HAP-1 (cell line): ENCODE data around the gene TBC1D24.
"Not testable (repeated sequence)": the region's sequence is repeated elsewhere in the genome, so short reads cannot be mapped to it uniquely, and the experiment has no call there.

Experiments
- DNase-seq, 2 experiments: peaks; one replicate each; pipeline ENCODE4 v3.0.0-alpha.2; 2016 to 2020; ENCODE audit warnings: low spot score in 2 of 2
- H3K27me3 ChIP-seq: fragments of 250-450 bp; sonication (Bioruptor Pico); 2 replicates; pipeline ENCODE4 v1.5.1; 2020; ENCODE audit warnings: low read depth, mild to moderate bottlenecking, moderate library complexity
- H3K36me3 ChIP-seq: fragments of 250-450 bp; sonication (Bioruptor Pico); replicated peaks from 2 replicates; pipeline ENCODE4 v1.5.1; 2020; ENCODE audit warnings: mild to moderate bottlenecking
- H3K4me1 ChIP-seq: fragments of 250-450 bp; sonication (Bioruptor Pico); 2 replicates; pipeline ENCODE4 v1.5.1; 2020; ENCODE audit warnings: mild to moderate bottlenecking
- H3K4me3 ChIP-seq: fragments of 250-450 bp; sonication (Bioruptor Pico); 2 replicates; pipeline ENCODE4 v1.5.1; 2020; ENCODE audit warnings: mild to moderate bottlenecking, moderate library complexity
- H3K9me3 ChIP-seq: fragments of 250-450 bp; sonication (Bioruptor Pico); 2 replicates; pipeline ENCODE4 v1.5.1; 2020; ENCODE audit warnings: mild to moderate bottlenecking, moderate library complexity
- in situ Hi-C: fragments of 300-500 bp; cut with MboI; formaldehyde crosslinking; loops from 3 replicates; pipeline ENCODE4 v1.14.3; 2020; ENCODE audit warnings: low sequenced_read_pairs, inconsistent platforms, mixed read lengths

TBC1D24 gene

DNA sequence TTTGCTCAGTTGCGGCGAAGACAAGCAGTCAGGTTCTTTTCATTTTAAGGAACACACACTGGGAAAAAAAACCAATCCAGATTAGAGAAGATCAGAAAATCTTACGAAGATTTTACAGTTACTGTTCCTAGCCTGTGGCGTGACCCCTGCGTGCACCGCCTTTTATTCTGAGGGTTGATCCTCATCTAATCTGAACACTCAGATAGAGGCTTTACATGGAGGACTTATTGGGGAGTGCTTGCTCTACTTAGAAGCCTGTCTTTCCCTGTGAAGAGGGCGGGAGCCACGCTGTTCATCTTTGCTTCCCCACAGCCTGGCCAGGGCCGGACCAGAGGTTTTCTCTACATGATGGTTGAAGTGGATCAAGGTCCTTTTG lies 1.4 kb downstream of the TBC1D24 start:
- no peak for DNase-seq
- in situ Hi-C loops = no loop called here
- H3K9me3 ChIP-seq = no peaks in the 10 kb centered on the region
- H3K36me3 ChIP-seq = 0 out of 2 replicates have a peak, but pooled peaks cover 3% of the 10 kb centered on the region
- H3K27me3 ChIP-seq = no peaks in the 10 kb centered on the region
- peaks cover 10% of the 10 kb centered on the region for H3K4me1 ChIP-seq
- H3K4me3 ChIP-seq = peak overlapping the region; percentile 41

DNA sequence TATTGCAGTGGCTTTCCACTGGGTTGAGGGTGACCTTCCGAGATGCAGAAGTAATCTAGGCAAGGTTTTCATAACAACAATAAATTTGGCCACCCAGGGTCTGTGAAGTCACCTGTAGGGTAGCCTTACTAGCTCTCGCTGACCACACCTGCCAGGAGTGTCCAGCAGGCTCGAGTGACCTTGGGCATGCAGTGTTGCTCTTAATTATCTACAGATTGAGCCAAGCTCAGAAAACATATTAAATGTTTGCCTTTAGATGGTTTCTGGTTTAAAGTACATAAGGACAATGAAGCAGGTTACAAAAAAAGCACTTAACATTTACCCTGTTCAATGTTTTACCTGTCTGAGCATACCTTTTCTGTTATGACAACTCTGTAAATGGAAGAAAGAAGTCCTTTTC lies 1.8 kb downstream of the TBC1D24 start:
- Histone ChIP-seq H3K4me3 (no peak overlapping the region), H3K9me3 (no peaks in the 10 kb centered on the region), H3K36me3 (0 out of 2 replicates have a peak, but pooled peaks cover 3% of the 10 kb centered on the region), H3K27me3 (no peaks in the 10 kb centered on the region), H3K4me1 (peaks cover 10% of the 10 kb centered on the region)
- DNase-seq = no peak
- in situ Hi-C loops = no loop called here

DNA sequence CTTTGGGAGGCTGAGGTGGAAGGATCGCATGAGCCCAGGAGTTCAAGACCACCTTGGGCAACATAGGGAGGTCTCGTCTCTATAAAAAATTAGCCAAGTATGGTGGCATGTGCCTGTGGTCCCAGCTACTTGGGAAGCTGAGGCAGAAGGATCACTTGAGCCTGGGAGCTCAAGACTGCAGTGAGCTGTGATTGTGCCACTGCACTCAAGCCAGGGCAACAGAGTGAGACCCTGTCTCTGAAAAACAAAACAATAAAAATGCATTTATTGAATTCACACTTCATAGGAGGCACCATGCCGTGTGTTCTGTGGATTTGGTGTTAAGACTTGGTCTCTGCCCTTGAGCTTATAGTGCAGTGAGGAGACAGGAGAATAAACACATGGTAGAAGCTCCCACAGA lies 2.4 kb downstream of the TBC1D24 start:
- H3K9me3 ChIP-seq = no peaks in the 10 kb centered on the region
- in situ Hi-C loops = no loop called here
- no peaks in the 10 kb centered on the region for H3K27me3 ChIP-seq
- H3K4me1 ChIP-seq = peaks cover 10% of the 10 kb centered on the region
- no peak for DNase-seq
- H3K36me3 ChIP-seq = 0 out of 2 replicates have a peak, but pooled peaks cover 3% of the 10 kb centered on the region
- H3K4me3 ChIP-seq = no peak overlapping the region

DNA sequence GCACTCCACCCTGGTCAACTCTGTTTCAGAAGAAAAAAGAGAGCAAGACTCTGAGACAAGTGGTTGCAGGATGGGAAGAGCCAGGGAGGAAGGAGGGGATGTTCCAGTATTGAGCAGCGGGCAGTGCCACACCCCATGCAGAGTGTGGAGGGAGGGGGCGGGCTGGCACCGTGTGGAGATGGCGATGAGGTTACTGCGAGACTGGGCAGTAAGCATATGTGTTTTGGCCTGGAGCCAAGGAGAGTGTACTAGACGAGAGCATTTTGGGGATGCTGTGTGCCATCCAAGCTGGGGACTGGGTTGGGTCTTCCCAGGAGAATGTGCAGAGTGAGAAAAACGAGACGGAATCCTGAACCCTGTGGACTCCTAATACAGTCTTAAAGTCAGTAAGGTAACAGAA lies 3.4 kb downstream of the TBC1D24 start:
- in situ Hi-C loops = no loop called here
- 0 out of 2 replicates have a peak, but pooled peaks cover 3% of the 10 kb centered on the region for H3K36me3 ChIP-seq
- no peaks in the 10 kb centered on the region for H3K27me3 ChIP-seq
- H3K4me1 ChIP-seq = peaks cover 6% of the 10 kb centered on the region
- DNase-seq = no peak
- H3K9me3 ChIP-seq = no peaks in the 10 kb centered on the region
- no peak overlapping the region for H3K4me3 ChIP-seq

DNA sequence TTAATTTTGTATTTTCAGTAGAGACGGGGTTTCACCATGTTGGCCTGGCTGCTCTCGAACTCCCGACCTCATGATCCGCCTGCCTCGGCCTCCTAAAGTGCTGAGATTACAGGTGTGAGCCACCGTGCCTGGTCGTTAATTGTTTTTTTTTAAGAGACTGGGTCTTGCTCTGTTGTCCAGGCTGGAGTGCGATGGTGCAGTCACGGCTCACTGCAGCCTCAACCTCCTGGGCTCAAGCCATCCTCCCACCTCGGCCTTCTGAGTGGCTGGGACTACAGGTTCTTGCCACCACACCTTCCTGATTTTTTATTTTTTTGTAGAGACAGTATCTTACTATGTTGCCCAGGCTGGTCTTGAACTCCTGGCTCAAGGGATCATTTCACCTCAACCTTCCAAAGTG lies 5.1 kb downstream of the TBC1D24 start:
- H3K4me3 ChIP-seq, H3K9me3 ChIP-seq, in situ Hi-C loops, DNase-seq, H3K36me3 ChIP-seq, H3K27me3 ChIP-seq, H3K4me1 ChIP-seq: not testable (repeated sequence)

DNA sequence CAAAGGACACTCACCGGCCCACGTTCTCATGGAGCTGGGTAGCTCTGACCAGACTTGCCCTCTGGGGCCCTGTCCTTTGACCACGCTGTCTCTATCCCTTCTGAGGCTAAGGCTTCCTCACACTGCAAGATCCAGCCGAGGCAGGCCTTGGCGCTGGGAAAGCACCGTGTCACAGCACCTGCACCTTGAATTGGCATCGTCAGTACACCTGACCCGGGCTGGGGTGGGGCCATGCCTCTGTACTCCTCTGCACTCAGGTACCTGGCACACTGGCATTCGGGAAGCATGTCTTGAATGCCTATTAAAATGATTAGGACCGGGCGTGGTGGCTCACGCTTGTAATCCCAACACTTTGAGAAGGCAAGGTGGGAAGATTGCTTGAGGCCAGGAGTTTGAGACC lies 6.0 kb downstream of the TBC1D24 start:
- in situ Hi-C loops = no loop called here
- DNase-seq = no peak
- Histone ChIP-seq H3K4me1 (peaks cover 3% of the 10 kb centered on the region; the same call in 1 of the 2 replicates), H3K4me3 (no peak overlapping the region), H3K27me3 (no peaks in the 10 kb centered on the region), H3K9me3 (no peaks in the 10 kb centered on the region), H3K36me3 (no peaks in the 10 kb centered on the region)

DNA sequence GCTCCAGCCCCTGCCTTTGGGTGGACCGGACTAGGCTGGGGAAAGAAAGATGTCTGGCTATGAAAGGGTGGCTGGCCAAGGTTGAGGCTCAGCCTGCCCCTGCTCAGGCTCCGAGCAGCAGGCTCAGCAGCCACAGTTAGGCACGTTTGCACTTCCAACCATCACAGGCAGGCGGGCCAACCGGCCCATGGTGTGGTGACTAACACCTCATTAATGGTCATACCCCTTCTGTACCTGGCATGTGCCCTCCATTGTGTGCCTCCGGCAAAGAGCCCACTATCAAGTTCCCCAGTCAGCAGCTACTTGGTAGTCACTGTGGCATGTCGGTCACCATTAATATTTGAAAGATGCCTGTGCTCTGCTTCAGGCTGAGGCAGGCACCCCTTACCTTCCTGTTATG lies 6.7 kb downstream of the TBC1D24 start:
- no peak for DNase-seq
- no peaks in the 10 kb centered on the region for H3K36me3 ChIP-seq
- in situ Hi-C loops = no loop called here
- H3K27me3 ChIP-seq = no peaks in the 10 kb centered on the region
- no peaks in the 10 kb centered on the region for H3K4me1 ChIP-seq
- no peak overlapping the region for H3K4me3 ChIP-seq
- H3K9me3 ChIP-seq = no peaks in the 10 kb centered on the region

DNA sequence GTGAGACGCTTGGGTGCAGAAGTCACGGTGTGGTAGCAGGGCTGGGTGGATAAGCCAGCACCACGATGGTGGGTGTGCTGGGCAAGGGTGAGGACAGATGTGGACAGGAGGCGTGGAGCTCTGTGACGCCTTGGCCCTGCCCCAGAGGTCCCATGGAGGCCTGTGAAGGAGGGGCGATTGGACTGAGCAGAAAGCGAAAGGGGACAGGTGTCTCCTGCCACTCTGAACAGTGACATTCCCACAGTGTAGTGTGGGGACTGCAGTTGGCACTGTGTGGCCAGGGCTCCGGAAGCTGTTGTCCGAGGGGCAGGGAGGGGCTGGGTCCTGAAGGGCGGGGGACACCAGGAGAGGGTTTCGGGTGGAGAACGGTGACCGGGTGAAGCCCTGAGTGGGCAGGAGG lies 7.3 kb downstream of the TBC1D24 start:
- in situ Hi-C loops = no loop called here
- no peaks in the 10 kb centered on the region for H3K9me3 ChIP-seq
- H3K4me3 ChIP-seq = no peak overlapping the region
- H3K4me1 ChIP-seq = no peaks in the 10 kb centered on the region
- DNase-seq = no peak
- no peaks in the 10 kb centered on the region for H3K27me3 ChIP-seq
- H3K36me3 ChIP-seq = no peaks in the 10 kb centered on the region

DNA sequence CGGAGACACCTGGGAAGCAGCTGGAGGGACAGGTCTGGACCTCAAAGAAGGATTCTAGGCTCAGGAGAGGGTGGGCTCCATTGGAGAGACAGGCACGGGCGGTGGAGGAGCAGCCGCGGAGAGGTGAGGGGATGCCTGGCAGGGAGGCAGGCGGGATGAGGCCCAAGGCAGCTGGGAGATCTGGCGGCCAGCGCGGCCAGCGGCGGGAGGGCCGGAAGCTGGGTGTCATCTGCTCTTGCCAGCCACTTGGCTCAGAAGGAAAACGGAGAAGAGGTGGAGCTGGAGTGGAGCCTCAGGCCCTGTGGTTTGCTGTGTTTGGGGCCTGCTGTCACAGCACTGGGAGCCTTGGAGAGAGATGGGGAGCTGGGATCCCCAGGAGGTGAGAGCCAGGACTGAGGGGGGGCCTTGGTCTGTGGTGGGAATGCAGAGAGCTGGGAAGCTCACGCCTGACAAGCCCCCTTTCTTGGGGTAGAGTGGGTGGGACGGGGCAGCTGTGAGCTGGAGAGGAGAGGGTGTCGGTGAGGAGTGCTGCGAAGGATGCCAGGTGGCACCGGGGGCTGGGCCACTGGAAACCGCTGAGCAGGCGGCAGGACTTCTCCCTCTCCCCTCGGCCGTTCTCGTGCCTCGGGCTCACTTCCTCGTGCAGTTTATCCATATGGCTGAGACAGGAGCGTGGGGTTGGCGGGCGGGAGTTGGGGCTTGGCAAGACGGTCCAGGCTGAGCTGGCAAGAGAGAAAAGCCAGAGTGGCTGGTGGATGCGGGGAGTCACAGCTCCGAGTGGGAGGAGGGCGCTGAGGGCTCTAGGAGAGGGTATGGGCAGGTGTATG lies 8.0 kb downstream of the TBC1D24 start:
- H3K4me3 ChIP-seq = no peak overlapping the region

DNA sequence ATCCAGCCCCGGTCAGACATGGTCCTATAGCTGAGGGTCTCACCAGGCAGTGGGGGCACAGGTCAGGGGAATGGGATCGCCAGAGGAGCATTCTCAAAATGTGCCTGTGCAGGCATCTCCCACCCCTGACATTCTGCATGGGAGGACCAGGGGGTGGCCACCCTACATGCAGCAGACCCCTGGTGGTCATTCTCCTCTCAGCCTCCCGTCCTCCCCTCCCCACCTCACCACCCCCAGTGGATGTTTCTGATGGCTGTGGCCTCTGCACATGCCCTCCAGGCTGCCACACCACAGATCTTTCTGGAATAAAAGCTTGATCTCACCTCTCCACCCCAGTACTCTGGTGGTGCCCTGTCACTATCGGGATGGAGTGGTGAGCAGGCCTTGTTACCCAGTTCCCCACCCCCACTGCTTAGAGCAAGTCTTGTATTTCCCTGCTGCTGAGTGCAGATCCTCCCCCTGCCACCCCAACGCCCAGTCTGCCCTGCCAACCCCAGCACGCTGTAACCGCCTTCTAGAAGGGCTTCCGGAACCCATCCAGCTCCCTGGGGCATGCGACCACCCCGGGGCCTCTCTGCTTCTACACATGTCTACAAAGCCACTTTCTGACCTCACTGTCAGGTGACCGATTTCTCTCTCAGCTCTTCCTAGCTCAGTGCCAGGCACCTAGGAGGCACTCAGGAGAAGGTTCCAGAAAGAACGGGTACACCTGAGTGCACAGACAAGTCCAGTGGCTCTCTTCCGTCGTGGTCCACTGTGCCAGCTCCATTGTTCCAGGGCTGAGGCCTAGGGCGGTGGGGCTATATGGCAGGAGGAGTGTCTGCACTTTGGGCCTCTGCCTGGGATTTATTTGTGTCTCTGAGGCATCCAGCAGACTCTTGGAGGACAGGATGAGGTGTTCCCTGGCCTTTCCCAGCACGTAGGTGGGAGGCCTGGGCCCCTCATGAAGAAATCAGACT lies 9.3 kb downstream of the TBC1D24 start:
- Histone ChIP-seq H3K27me3 (no peaks in the 10 kb centered on the region), H3K4me3 (no peak overlapping the region), H3K4me1 (no peaks in the 10 kb centered on the region), H3K9me3 (no peaks in the 10 kb centered on the region), H3K36me3 (no peaks in the 10 kb centered on the region)
- in situ Hi-C loops = no loop called here
- no peak for DNase-seq

More for the DNA sequence above, 8.0 kb downstream of the TBC1D24 start:
- no peaks in the 10 kb centered on the region for H3K9me3 ChIP-seq
- H3K27me3 ChIP-seq = no peaks in the 10 kb centered on the region
- no peaks in the 10 kb centered on the region for H3K4me1 ChIP-seq
- no peaks in the 10 kb centered on the region for H3K36me3 ChIP-seq
- no peak for DNase-seq
- in situ Hi-C loops = no loop called here

DNA sequence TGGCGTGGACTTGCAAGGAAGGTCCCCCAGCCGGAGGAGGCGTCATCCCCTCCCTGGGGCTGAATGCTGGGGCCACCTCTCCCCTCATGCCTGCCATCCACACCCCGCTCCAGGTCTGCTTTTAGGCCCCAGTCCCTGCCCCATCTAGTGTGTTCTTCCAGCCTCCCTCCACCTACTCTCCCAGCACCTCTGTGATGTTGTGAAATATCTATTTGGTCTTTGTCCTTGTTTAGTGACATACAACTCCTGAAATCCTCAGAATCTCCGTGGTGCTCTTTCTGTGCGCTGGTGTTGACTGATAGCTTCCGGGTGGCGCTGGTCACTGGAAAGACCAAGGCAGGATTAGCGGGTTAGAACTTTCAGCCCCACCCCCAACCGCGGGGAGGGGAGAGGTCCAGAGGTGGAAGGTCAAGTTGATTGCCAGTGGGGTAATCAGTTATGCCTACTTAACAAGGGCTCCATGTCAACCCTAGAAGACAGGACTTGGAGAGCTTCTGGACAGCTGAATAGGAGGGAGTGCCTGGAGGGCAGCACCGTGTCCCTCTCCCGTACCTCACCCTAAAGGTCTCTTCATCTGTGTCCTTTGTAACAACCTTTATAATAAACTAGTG lies 10.1 kb downstream of the TBC1D24 start:
- H3K4me3 ChIP-seq = no peak overlapping the region
- H3K9me3 ChIP-seq = no peaks in the 10 kb centered on the region
- in situ Hi-C loops = no loop called here
- H3K4me1 ChIP-seq = no peaks in the 10 kb centered on the region
- no peaks in the 10 kb centered on the region for H3K36me3 ChIP-seq
- H3K27me3 ChIP-seq = no peaks in the 10 kb centered on the region
- DNase-seq = no peak

DNA sequence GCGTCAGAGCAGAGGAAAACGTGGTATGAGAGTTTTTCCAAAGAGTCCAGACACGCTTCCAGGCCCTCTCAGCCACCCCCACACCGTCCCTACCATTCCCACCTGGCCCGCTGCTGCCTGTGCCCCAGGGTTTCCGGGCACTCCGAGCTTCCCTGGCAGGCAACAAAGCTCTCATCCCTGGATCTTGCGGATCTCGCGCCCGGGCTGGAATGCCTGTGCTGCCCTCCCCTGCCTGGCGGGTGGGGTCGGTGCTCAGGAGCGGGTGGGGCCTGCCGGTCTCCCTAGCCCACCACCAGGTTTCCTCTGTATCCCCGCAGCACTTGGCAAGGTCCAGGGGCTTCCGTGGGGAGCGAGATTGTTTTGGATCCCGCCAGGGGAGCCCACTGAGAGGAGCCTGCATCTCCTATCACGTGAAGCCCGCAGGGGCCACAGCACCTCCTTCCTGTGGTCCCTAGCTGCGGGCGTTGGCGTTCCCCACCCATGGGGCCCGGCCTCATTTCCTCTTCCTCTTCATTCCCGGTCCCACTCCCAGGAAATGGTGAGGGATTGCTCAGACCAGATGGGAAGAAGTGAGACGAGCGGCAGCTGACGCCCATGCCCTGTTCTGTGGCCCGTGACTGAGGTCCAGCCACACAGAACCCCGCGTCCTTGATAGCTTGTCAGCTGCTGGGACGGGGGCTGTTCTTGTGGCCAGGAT lies 11.0 kb downstream of the TBC1D24 start:
- Histone ChIP-seq H3K9me3 (no peaks in the 10 kb centered on the region), H3K4me1 (no peaks in the 10 kb centered on the region), H3K4me3 (no peak overlapping the region), H3K36me3 (no peaks in the 10 kb centered on the region), H3K27me3 (no peaks in the 10 kb centered on the region)
- in situ Hi-C loops = no loop called here
- no peak for DNase-seq
